HG02642 (cell line): ENCODE measurements around the gene CNKSR3.

ENCODE experiments used
- ATAC-seq: cut with Tn5 transposase; IDR thresholded peaks from one replicate; pipeline ENCODE4 v1.9.1; 2021; ENCODE audit warnings: mild to moderate bottlenecking; ENCODE audit not compliant: unreplicated experiment, poor library complexity

The CNKSR3 gene

GRCh38 chr6:154361476-154361875 lies 149.0 kb downstream of the CNKSR3 start:
- no peak for ATAC-seq

GRCh38 chr6:154360476-154360875 lies 150.0 kb downstream of the CNKSR3 start:
- no peak for ATAC-seq

DNA sequence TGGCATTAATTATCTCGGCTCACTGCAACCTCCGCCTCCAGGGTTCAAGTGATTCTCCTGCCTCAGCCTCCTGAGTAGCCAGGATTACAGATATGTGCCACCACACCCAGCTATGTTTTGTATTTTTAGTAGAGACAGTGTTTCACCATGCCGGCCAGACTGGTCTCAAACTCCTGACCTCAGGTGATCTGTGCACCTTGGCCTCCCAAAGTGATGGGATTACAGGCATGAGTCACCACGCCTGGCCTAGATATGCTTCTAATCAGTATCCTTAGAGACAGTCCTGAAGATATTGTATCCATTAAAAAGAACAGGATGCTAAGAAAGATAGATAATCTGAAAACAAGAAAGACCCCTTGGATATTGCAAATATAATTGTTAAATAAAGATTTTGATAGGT lies 150.8 kb downstream of the CNKSR3 start:
- no peak for ATAC-seq

DNA sequence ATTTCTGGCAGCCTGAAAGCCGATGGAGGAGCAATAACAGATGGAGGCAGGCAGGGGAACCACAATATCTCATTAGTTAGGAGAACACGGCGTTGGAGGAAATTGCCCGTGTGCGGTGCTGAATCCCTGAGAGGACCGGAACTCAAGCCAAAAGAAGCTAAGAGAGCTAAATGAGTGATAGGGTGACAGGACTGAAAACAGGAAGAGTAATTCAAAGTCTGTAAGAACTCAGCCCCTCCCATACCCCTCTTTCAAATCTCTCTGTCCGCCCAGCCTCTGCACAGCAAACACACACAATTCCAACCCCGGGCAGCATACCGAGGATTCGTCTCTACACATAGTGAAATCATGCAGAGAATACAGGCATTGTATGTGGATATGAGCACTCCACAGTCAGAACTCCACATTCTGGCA lies 151.3 kb downstream of the CNKSR3 start:
- peak; percentile 32 for ATAC-seq

DNA sequence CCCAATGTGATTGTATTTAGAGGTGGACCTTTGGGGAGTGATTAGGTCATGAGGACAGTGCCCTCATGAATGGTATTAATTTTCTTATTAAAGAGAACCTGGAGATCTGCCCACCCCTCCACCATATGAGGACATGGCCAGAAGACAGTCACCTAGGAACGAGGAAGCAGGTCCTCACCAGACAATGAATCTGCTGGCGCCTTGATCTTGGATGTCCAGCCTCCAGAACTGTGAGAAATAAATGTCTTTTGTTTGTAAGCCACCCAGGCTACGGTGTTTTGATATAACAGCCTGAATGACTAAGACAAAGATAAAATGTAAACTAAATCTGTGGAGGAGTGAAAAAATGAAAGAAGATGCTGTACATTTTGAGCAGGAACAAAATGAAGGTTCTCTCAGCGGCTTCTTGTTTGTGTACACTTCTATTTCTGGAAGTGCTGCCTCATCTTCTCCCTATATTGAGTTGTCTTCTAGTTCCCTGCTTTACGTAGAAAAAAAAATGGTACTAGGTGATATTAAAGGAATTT lies 152.4 kb downstream of the CNKSR3 start:
- ATAC-seq = no peak

GRCh38 chr6:154356690-154357089 lies 153.8 kb downstream of the CNKSR3 start, which contains the start of gene IPCEF1:
IPCEF1 (minus strand) TSS chr6:154356803; CDS start chr6:154265947, 90,856 bp downstream.
- ATAC-seq = peak; percentile 29

- no peak for ATAC-seq
Measured at GRCh38 chr6:154356113-154356512, 154.4 kb downstream of the CNKSR3 start.

DNA sequence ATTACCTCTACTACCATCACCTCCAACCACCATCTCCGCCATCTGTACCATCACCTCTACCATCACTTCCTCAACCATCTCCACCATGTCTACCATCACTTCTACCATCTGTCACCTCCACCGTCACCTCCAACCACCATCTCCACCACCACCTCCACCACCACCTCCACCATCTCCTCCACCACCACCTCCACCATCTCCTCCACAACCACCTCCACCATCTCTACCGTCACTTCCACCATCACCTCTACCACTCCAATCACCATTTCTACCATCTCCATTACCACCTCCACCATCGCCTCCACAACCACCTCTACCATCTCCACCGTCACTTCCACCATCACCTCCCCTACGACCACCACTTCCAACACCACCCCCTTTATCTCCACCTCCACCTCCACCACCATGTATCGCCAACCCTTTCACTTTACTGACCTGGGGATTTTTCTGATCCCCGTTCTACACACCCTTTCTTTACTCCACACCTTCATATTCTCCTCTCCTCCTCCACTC lies 156.2 kb downstream of the CNKSR3 start:
- no peak for ATAC-seq

- ATAC-seq = no peak
Measured at GRCh38 chr6:154353626-154354025, 156.9 kb downstream of the CNKSR3 start.

- ATAC-seq = peak; percentile 62
Measured at GRCh38 chr6:154352898-154353585, 157.4 kb downstream of the CNKSR3 start.

- ATAC-seq = no peak
Measured at GRCh38 chr6:154350293-154350692, 160.2 kb downstream of the CNKSR3 start.

- no peak for ATAC-seq
Measured at GRCh38 chr6:154347981-154348380, 162.5 kb downstream of the CNKSR3 start.

DNA sequence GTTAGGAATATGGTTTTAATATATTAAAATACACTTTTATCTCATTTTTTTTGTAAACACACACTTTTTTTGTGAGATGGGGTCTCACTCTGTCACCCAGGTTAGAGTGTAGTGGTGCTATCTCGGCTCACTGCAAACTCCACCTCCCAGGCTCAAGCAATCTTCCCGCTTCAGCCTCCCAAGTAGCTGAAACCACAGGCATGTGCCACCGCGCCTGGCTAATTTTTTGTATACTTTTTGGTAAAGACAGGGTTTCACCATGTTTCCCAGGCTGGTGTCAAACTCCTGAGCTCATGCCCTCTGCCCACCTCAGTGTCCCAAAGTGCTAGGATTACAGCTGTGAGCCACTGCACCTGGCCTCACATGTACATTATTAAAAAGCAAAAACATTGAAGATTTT lies 164.7 kb downstream of the CNKSR3 start:
- no peak for ATAC-seq

- ATAC-seq = no peak
Measured at GRCh38 chr6:154343473-154344308, 166.8 kb downstream of the CNKSR3 start.

DNA sequence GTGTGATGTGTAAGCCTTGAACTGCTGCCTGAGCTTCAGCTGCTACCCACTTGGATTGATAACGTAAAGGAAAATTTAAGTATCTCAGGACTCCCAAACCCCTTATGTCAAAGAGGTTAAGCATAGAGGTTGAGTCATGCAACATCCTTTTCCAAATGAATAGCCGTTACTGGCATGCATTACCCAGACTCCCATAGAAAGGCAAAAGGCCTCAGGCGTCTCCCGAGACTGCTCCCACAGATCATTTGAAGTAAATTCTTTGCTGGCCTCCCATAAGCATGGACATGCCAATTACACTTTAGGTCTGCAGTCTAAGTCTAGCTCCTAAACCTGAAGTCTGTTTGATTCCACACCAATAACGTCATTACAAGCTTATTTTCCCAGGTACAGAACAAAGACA lies 168.6 kb downstream of the CNKSR3 start:
- no peak for ATAC-seq

- ATAC-seq = no peak
Measured at GRCh38 chr6:154341336-154341735, 169.1 kb downstream of the CNKSR3 start.
